Embryonic facial prominence (tissue), 1 donor: ENCODE data around the gene ETAA1.

Experiments
- DNase-seq: peaks from one replicate; pipeline ENCODE4 v3.0.0-alpha.2; 2016; ENCODE audit errors: extremely low spot score

ETAA1 gene

GRCh38 chr2:67397143-67397986, at the start of gene ETAA1:
Gene ETAA1, plus strand, starts transcription at chr2:67397333. Its CDS starts 116 bp downstream, at chr2:67397449.
- peak; percentile 86 for DNase-seq

DNA sequence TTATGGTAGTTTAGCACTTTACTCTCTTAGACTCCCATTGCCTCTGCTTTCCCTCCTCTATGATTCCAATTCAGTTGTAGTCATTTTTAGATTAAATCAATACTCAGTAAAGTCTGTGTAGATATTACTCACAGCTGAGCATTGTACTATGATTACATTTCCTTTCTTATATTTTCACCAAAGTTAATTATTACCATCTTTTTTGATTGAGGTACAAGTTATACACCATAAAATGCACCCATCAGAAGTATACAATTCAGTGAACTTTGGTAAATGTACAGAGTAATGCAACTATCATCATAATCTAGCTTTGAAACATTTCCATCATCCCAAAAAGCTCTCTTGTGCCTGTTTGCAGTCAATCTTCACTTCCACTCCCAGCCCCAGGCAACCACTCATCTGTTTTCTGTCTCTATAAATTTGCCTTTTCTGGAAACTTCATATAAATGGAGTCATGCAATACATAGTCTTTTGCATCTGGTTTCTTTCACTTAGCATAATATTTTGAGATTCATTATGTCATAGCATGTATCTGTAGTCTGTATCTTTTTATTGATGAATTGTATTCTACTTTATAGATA, 30.2 kb upstream of the ETAA1 start:
- DNase-seq = no peak

GRCh38 chr2:67374481-67374880, 22.7 kb upstream of the ETAA1 start:
- no peak for DNase-seq

DNA sequence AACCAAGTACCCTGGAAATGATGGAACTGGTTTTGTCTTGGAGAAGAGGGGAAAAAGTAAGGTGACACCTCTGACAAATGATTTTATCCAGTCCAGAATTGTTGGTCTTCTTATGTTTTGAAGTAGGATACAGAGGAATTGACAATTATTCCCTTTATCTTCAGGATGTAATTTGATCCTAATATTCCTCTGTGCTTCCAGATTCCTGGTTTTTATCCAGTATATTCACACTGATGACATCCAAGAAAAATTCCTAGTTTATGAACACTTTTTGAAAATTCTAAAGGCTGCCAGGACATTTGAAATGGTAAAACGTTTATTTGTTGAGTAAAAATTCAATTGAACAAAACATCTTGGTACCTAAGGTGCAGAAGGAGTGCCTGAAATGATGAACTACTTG, 22.2 kb upstream of the ETAA1 start:
- DNase-seq = no peak

- DNase-seq = no peak
Measured at GRCh38 chr2:67378555-67378954, 18.6 kb upstream of the ETAA1 start.

- DNase-seq = no peak
Measured at GRCh38 chr2:67379048-67379447, 18.1 kb upstream of the ETAA1 start.

DNA sequence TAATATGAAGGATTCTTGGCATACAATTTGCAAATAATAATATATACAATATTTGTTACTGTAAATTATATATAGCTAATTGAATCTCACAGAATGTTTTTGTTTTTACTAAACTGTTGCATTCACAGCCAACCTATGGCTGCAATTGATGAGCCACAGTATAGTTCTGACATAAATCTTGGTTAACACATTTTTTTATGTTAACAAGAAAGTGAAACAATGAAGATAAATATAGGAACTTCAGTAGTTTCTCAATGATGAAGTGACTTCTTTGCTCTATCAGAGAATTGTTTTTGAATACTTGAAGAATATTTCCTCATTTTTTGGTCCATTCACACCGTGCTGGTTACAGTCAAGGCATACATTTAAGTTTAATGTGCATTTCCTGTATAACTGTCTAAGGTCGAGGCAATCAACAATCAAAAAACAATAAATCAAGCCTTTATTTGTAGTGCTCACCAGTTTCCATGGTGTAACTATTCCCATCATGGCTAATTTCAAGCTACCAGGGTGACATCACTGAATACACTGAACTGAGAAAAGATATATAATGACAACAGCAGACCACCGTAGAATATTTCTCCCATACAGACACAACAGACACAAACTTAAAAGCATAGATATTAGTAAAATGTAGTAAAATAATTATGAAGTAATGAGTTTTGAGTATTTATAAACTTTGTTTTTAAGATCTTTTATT, 12.9 kb upstream of the ETAA1 start:
- no peak for DNase-seq

DNA sequence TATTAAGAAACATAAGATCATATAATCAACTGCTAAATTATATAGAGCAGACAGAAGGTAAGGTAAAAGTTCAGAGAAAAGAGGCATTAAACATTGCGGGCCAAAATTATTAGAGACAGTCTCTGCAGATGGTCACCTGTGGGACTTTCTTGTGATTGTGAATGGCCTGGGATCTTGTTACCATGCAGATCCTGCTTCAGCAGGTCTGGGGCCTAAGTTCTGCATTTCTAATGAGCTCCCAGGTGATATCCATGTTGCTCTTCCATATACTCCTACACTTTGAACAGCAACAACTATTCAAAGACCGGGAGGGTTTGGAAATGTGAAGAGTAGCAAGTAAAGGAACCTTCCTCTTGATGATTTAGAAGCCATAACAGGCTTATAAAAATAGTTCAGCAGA, 8.5 kb upstream of the ETAA1 start:
- DNase-seq = no peak

DNA sequence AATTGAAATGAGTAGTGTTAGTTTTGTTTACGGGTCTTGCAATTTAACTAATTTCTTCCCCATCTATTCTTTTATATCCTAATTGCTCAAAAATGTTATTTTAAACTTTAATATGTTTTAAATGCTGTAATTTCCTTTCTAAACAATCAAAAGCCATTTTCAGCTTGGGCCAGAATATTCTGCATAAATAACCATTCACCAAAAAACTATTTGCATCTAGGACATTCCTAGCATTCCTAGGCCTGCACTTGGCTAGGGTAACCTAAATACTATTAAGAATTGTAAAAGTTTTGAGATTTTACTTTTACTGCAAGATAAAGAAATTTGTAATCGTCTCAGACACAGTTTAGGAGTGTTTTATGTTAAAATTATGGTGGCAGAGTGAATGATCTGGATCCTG, 7.8 kb upstream of the ETAA1 start:
- DNase-seq = no peak

DNA sequence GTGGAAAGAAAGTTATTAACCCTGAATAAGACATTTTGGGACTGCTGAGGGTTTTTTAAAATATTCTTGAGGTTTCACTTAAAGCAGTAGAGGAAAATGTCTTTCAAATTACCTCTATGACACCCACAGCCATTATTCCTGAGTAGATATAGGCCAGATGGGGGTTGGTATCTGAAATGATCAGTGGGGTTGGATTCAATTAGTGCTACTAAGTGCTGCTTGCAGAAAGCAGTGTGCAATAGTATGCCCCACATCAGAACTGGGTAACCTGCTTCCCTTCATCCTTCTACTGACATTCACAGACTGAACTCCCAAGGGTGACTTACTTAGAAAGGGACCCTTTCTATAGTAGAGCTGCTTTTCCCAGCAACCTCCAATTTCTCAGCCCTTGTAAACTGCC, 7.3 kb upstream of the ETAA1 start:
- DNase-seq = no peak

GRCh38 chr2:67393237-67393636, 3.9 kb upstream of the ETAA1 start:
- no peak for DNase-seq

DNA sequence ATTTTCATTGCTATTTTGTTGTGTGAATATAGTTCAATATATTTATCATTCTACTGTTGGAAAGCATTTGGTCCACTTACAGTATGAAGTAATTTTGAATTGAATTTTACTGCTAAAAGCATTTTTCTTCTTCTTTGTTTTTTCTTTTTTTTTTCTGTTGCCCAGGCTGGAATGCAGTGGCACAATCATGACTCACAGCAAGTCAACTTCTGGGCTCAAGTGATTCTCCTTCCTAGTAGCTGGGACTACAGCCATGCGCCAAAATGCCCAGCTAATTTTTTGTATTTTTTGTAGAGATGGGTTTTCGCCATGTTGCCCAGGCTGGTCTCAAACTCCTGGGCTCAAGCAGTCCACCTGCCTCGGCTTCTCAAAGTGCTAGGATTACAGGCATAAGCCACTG, 2.4 kb upstream of the ETAA1 start:
- no peak for DNase-seq

- no peak for DNase-seq
Measured at GRCh38 chr2:67399144-67399543, 2.0 kb downstream of the ETAA1 start.

DNA sequence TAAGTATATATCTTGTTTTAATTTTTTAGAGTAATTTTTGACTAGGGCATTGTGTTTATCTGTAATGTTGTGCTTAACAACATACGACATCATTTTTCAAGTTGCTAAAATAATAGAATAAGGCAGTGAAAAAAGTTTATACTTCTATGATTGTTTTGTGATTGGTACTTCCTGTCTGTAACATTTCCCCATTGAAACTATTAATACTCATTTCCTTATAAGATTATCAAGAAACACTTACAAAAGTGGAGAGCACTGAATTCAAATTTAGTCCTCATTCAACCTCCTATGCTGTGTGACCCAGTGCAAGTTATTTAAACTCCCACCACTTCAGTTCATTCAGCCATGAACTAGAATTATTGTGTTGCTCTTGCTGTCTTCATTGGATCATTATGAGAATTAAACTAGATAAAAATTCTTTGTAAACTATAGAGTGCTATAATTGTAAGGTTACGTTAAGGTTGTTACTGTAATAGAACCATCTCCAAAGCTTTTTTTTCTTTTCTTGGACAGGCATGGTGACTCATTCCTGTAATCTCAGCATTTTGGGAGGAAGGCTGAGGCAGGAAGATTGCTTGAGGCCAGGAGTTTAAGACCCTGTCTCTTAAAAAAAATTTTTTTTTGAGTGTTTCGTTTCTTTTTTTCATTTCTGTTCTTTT, 2.8 kb downstream of the ETAA1 start:
- no peak for DNase-seq

GRCh38 chr2:67400560-67401485, 3.7 kb downstream of the ETAA1 start:
- no peak for DNase-seq

DNA sequence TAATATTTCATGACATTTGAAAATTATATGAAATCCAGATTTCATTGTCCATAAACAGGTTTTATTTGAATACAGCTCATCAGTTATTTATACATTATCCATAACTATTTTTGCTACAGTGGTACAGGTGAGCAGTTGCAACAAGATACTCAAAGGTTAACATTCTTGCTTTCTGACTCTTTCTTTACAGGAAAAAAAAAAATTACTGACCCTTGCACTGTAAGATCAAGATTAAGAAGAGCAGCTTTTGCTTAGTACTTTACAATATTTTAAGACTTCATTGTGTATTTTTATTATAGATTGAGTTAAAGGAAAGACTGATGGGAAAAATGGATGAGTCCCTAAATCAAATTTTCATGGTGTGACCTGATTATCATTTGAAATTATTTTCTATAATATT, 11.2 kb downstream of the ETAA1 start:
- no peak for DNase-seq

- DNase-seq = no peak
Measured at GRCh38 chr2:67412424-67412823, 15.3 kb downstream of the ETAA1 start.

- no peak for DNase-seq
Measured at GRCh38 chr2:67414867-67415266, 17.7 kb downstream of the ETAA1 start.

- DNase-seq = no peak
Measured at GRCh38 chr2:67416136-67416535, 19.0 kb downstream of the ETAA1 start.

- DNase-seq = no peak
Measured at GRCh38 chr2:67423489-67423888, 26.4 kb downstream of the ETAA1 start.

- DNase-seq = no peak
Measured at GRCh38 chr2:67436221-67436620, 39.1 kb downstream of the ETAA1 start.
